Right lobe of liver (tissue), 6 donors: ENCODE data around the gene HOXA10. TPM values are rescaled to one million over a fixed set of nuclear protein-coding genes. Genes with fewer than 3 reads are reported as not detected.

Experiments
- ATAC-seq, 4 donors: fragments of 200-7000 bp; cut with Tn5 transposase; one replicate each; pipeline ENCODE4 v1.9.1; 2020; ENCODE audit warnings: mild to moderate bottlenecking in 4 of 4, moderate library complexity in 4 of 4
- DNase-seq, 3 donors: peaks; one replicate each; pipeline ENCODE4 v3.0.0-alpha.2; 2020
- H3K27ac ChIP-seq, 3 donors: fragments of 200-600 bp; one replicate each; pipeline ENCODE4 v1.8.0; 2022
- H3K27me3 ChIP-seq, 2 donors: fragments of 200-600 bp; one replicate each; pipeline ENCODE4 v1.8.0; 2022
- H3K36me3 ChIP-seq, 4 donors: fragments of 200-600 bp; sonication (generic) in 1 of 4; one replicate each; pipeline versions ENCODE4 v1.5.1 to v1.8.0; 2017 to 2022; ENCODE audit warnings: control low read depth in 1 of 4
- H3K4me1 ChIP-seq, 4 donors: fragments of 200-600 bp; sonication (generic) in 1 of 4; one replicate each; pipeline versions ENCODE4 v1.5.1 to v1.8.0; 2017 to 2022; ENCODE audit warnings: control low read depth in 1 of 4
- H3K4me3 ChIP-seq, 3 donors: fragments of 200-600 bp; one replicate each; pipeline ENCODE4 v1.8.0; 2022
- H3K9me3 ChIP-seq, 4 donors: fragments of 200-600 bp; sonication (generic) in 1 of 4; one replicate each; pipeline versions ENCODE4 v1.5.1 to v1.8.0; 2017 to 2022; ENCODE audit warnings: control low read depth in 1 of 4
- CTCF ChIP-seq, 4 donors: fragments of 200-600 bp in 3 of 4; fragments of 450-650 bp in 1 of 4; IDR thresholded peaks; one replicate each; pipeline versions ENCODE4 v1.5.1 to v1.8.0; 2016 to 2022; ENCODE audit warnings: antibody characterized with exemption in 4 of 4, mild to moderate bottlenecking in 2 of 4
- POLR2A ChIP-seq: fragments of 450-650 bp; IDR thresholded peaks from one replicate; pipeline ENCODE4 v1.6.1; 2017; ENCODE audit warnings: antibody characterized with exemption, mild to moderate bottlenecking
- WGBS: methylation state at CpG from one replicate; pipeline ENCODE4 v1.1.6; 2018; ENCODE audit warnings: low coverage, low lambda C conversion rate; ENCODE audit not compliant: insufficient coverage; ENCODE audit errors: missing lambda C conversion rate; 5-methylcytosine and 5-hydroxymethylcytosine counted together
- intact Hi-C, 2 donors: fragments of 100-400 bp; cut with DNase I; formaldehyde crosslinking; loops; one replicate each; pipeline versions ENCODE4 v1.11.2 to v1.14.1; 2022
- total RNA-seq, 6 experiments: library from RNA; depleted of rRNA in 2 of 6; stranded (reverse); fragments of >200 nt in 2 of 6; fragmentation: NEBNext Ultra II Directional in 3 of 6; extraction: Animal tissue kit (Norgen Biotek cat#: 25700) in 3 of 6; gene quantifications; one replicate each; pipeline versions ENCODE4 v1.1.0 to v1.2.4, GENCODE V29; 2016 to 2023
- donor health status: DM: no; HTN: yes; CAD: no.
- donor health status: DM: no; HTN: no; CAD: no.
- donor health status: DM: no; HTN: no; CAD: no.
- donor health status: DM: no; HTN: yes; CAD: no.
- donor health status: DM: no; HTN: yes; CAD: no.

HOXA10 gene
- total RNA-seq, 6 experiments from 2014 or later: not detected

GRCh38 chr7:27167916-27168264 is 6.2 kb downstream of the HOXA10 start:
- H3K4me3 ChIP-seq: no peak overlapping the region
- no peak overlapping the region for H3K27ac ChIP-seq

GRCh38 chr7:27166531-27167505 is 7.3 kb downstream of the HOXA10 start:
- no peak for ATAC-seq
- intact Hi-C loops: loop anchor here in 1 of 2 donors (10.0 kb wide), 1 partner anchor 72 kb away; the partner anchor contains the start of gene HOXA1
- no peaks in the 10 kb centered on the region for H3K4me1 ChIP-seq
- TF ChIP-seq POLR2A: no peak
- TF ChIP-seq CTCF (IDR thresholded peaks at IDR 0.05): no peak
- no peaks in the 10 kb centered on the region for H3K9me3 ChIP-seq
- peaks cover 35 to 85% of the 10 kb centered on the region in 2 donors for H3K27me3 ChIP-seq
- no peak overlapping the region for H3K4me3 ChIP-seq
- 6% methylated on average over 35 of the region's 50 CpGs for WGBS
- H3K27ac ChIP-seq: no peak overlapping the region
- DNase-seq: peak in 1 of 3 donors; percentile 54
- H3K36me3 ChIP-seq: no peaks in the 10 kb centered on the region

More at GRCh38 chr7:27167916-27168264, 6.2 kb downstream of the HOXA10 start:
- peaks cover 41 to 96% of the 10 kb centered on the region in 2 donors for H3K27me3 ChIP-seq
- H3K4me1 ChIP-seq: peaks cover 0 to under 1% (median 0%) of the 10 kb centered on the region in 4 donors
- DNase-seq: peak in 1 of 3 donors; percentile 7
- intact Hi-C loops: loop anchor here in 1 of 2 donors (10.0 kb wide), 1 partner anchor 73 kb away; the partner anchor contains the start of gene HOXA1
- TF ChIP-seq CTCF (IDR thresholded peaks at IDR 0.05) (no peak), POLR2A (no peak)
- ATAC-seq: no peak
- H3K36me3 ChIP-seq: no peaks in the 10 kb centered on the region
- WGBS: 18% methylated on average over 4 of the region's 4 CpGs
- no peaks in the 10 kb centered on the region for H3K9me3 ChIP-seq

- Histone ChIP-seq H3K9me3 (no peaks in the 10 kb centered on the region), H3K27ac (no peak overlapping the region), H3K4me1 (peaks cover 0 to 3% (median 0%) of the 10 kb centered on the region in 4 donors), H3K4me3 (no peak overlapping the region), H3K27me3 (peaks cover 34 to 77% of the 10 kb centered on the region in 2 donors), H3K36me3 (no peaks in the 10 kb centered on the region)
- intact Hi-C loops: loop anchor here in 1 of 2 donors (10.0 kb wide), 1 partner anchor 71 kb away; the partner anchor contains the start of gene HOXA1
- no peak for ATAC-seq
- TF ChIP-seq CTCF (IDR thresholded peaks at IDR 0.05): no peak
- TF ChIP-seq POLR2A: no peak
- peak in 1 of 3 donors; percentile 52 for DNase-seq
- WGBS: 10% methylated on average over 23 of the region's 46 CpGs
These were observed 8.1 kb downstream of the HOXA10 start for GRCh38 chr7:27165996-27166530.

- H3K9me3 ChIP-seq: no peaks in the 10 kb centered on the region
- TF ChIP-seq POLR2A: no peak
- no peak for TF ChIP-seq CTCF (IDR thresholded peaks at IDR 0.05)
- H3K36me3 ChIP-seq: no peaks in the 10 kb centered on the region
- DNase-seq (peak in 1 of 3 donors; percentile 65), ATAC-seq (peak in 1 of 4 donors; percentile 6)
- no peak within 1 kb of the TSS for H3K27ac ChIP-seq
- peak within 1 kb of the TSS in 1 of 3 donors; percentile 17 for H3K4me3 ChIP-seq
- intact Hi-C loops: loop anchor here in 1 of 2 donors (10.0 kb wide), 1 partner anchor 71 kb away; the partner anchor contains the start of gene HOXA1
- 6% methylated on average over 22 of the region's 82 CpGs for WGBS
- peaks cover 0 to 10% (median 3%) of the 10 kb centered on the region in 4 donors for H3K4me1 ChIP-seq
- H3K27me3 ChIP-seq: peaks cover 30 to 72% of the 10 kb centered on the region in 2 donors
These were observed 8.8 kb downstream of the HOXA10 start, which contains the start of gene HOXA9 for GRCh38 chr7:27165089-27165995. Gene HOXA9, minus strand, starts transcription at chr7:27165537. Its CDS starts 80 bp downstream, at chr7:27165457.
